Measurements from ENCODE around the gene GAS2L1. TPM values are rescaled to one million over a fixed set of nuclear protein-coding genes. Genes with fewer than 3 reads are reported as not detected.

The GAS2L1 gene
- total and polyA plus RNA-seq, 2 donors (not counting 3 experiments of a cell fraction or from before 2014, with no cell fraction given): 30.5 to 44.0 TPM

- H3K4me3 ChIP-seq (replicated peaks in 1 of 3; ENCODE audit: insufficient read depth in 1 of 3, low read depth in 1 of 3, low read length in 3 of 3): no peak overlapping the region
- BruUV-seq (replicated peaks): no TSS peak
- H2AFZ ChIP-seq (ENCODE audit: low read depth, low read length): no peak overlapping the region
- H3K9me3 ChIP-seq (replicated peaks; ENCODE audit: control insufficient read depth, insufficient read depth, low read length): no peaks in the 10 kb centered on the region
- FAIRE-seq (no peak), DNase-seq (ENCODE audit: low read depth, low spot score) (no peak)
- no peaks in the 10 kb centered on the region for H3K4me1 ChIP-seq (ENCODE audit: control insufficient read depth, extremely low read depth, insufficient read depth, low read length)
- dilution Hi-C loops (cut with MboI; ENCODE audit: extremely low pct_ligation_motif_present, low sequenced_read_pairs) (no loop called here), intact Hi-C loops (cut with micrococcal nuclease) (no loop called here)
- no peaks in the 10 kb centered on the region for H3K27me3 ChIP-seq (ENCODE audit: control insufficient read depth in 2 of 2, insufficient read depth in 2 of 2, low read length in 2 of 2)
- no peak overlapping the region for H3K27ac ChIP-seq (ENCODE audit: insufficient read depth, low read depth, low read length)
- TF ChIP-seq MYC (IDR thresholded peaks at IDR 0.05; ENCODE audit: low read depth, low read length) (no peak), GATA2 (IDR thresholded peaks at IDR 0.05; ENCODE audit: insufficient read depth, insufficient read length, low read depth, low read length) (no peak), MAX (IDR thresholded peaks at IDR 0.05; ENCODE audit: insufficient read depth, insufficient read length) (no peak), EZH2 (IDR thresholded peaks at IDR 0.05; ENCODE audit: borderline replicate concordance, low read depth, low read length, severe bottlenecking) (no peak), POLR2AphosphoS5 (IDR thresholded peaks at IDR 0.05; ENCODE audit: insufficient read depth, low read depth, low read length) (no peak)
- ChIA-PET CTCF (no interaction called here), POLR2A (interaction anchor here (0.7 kb wide), 1 partner anchor 21 kb away, joined by 3 read pairs; no protein-coding TSS in a partner anchor)
- H4K20me1 ChIP-seq (replicated peaks; ENCODE audit: control insufficient read depth, extremely low read depth, insufficient read depth, low read length): no peaks in the 10 kb centered on the region
- no peak overlapping the region for H3K4me2 ChIP-seq (ENCODE audit: insufficient read depth, low read length)
- no peaks in the 10 kb centered on the region for H3K9me1 ChIP-seq (replicated peaks; ENCODE audit: control insufficient read depth, extremely low read depth, insufficient read depth, low read length)
- peaks cover 13 to 76% of the 10 kb centered on the region in 2 experiments for H3K36me3 ChIP-seq (ENCODE audit: control insufficient read depth in 2 of 2, extremely low read depth in 1 of 2, insufficient read depth in 2 of 2, low read length in 2 of 2)
- no peak overlapping the region for H3K9ac ChIP-seq (replicated peaks; ENCODE audit: extremely low read depth, insufficient read depth, low read length)
- H3K79me2 ChIP-seq (ENCODE audit: control insufficient read depth, insufficient read depth, low read length): no peaks in the 10 kb centered on the region
Observed at GRCh38 chr22:29342577-29343312, 36.3 kb downstream of the GAS2L1 start.

DNA sequence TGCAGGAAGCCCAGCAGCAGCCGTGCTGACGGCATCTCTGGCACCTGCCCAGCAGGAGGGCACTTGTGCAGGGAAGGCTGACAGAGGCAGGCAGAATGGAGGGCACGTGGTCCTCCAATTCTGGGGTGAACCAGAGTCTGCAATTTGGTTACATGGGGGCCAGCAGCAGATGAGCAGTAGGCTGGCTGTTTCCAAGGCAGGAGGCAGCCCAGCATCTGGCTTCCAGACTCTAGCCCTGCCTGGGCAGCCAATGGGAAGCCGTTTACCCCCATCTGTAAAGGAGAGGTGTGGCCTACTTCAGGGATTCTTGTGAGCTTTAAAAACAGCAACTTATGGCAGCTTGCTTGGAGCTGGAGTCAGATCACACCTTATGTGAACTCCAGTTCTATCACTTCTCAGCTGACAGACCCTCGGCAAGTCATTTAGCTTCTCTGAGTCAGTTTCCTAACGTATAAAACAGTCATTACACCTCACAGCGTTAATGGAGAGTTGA lies 36.9 kb downstream of the GAS2L1 start:
- H3K9me3 ChIP-seq (replicated peaks; ENCODE audit: control insufficient read depth, insufficient read depth, low read length): no peaks in the 10 kb centered on the region
- dilution Hi-C loops (cut with MboI; ENCODE audit: extremely low pct_ligation_motif_present, low sequenced_read_pairs) (no loop called here), intact Hi-C loops (cut with micrococcal nuclease) (no loop called here)
- ChIA-PET CTCF (no interaction called here), POLR2A (no interaction called here)
- TF ChIP-seq FOS (IDR thresholded peaks at IDR 0.05; ENCODE audit: borderline replicate concordance, insufficient read depth, low read length) (no peak), JUN (IDR thresholded peaks at IDR 0.05; ENCODE audit: borderline replicate concordance, insufficient read depth, insufficient read length, low read depth) (no peak), POLR2A (IDR thresholded peaks at IDR 0.05; ENCODE audit: low read depth, low read length) (no peak), GATA2 (IDR thresholded peaks at IDR 0.05; ENCODE audit: insufficient read depth, insufficient read length, low read depth, low read length) (no peak), POLR2AphosphoS5 (IDR thresholded peaks at IDR 0.05; ENCODE audit: insufficient read depth, low read depth, low read length) (no peak), MAX (IDR thresholded peaks at IDR 0.05; ENCODE audit: insufficient read depth, insufficient read length) (no peak), MYC (IDR thresholded peaks at IDR 0.05; ENCODE audit: low read depth, low read length) (no peak)
- TF ChIP-seq, protein P1, sequence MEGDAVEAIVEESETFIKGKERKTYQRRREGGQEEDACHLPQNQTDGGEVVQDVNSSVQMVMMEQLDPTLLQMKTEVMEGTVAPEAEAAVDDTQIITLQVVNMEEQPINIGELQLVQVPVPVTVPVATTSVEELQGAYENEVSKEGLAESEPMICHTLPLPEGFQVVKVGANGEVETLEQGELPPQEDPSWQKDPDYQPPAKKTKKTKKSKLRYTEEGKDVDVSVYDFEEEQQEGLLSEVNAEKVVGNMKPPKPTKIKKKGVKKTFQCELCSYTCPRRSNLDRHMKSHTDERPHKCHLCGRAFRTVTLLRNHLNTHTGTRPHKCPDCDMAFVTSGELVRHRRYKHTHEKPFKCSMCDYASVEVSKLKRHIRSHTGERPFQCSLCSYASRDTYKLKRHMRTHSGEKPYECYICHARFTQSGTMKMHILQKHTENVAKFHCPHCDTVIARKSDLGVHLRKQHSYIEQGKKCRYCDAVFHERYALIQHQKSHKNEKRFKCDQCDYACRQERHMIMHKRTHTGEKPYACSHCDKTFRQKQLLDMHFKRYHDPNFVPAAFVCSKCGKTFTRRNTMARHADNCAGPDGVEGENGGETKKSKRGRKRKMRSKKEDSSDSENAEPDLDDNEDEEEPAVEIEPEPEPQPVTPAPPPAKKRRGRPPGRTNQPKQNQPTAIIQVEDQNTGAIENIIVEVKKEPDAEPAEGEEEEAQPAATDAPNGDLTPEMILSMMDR (IDR thresholded peaks at IDR 0.05; ENCODE audit: extremely low read depth in 1 of 2, insufficient read depth in 1 of 2, low read depth in 1 of 2, low read length in 2 of 2): no peak
- no peaks in the 10 kb centered on the region for H4K20me1 ChIP-seq (replicated peaks; ENCODE audit: control insufficient read depth, extremely low read depth, insufficient read depth, low read length)
- H2AFZ ChIP-seq (ENCODE audit: low read depth, low read length): no peak overlapping the region
- BruUV-seq (replicated peaks): no TSS peak
- no peak overlapping the region for H3K27ac ChIP-seq (ENCODE audit: insufficient read depth, low read depth, low read length)
- no peaks in the 10 kb centered on the region for H3K9me1 ChIP-seq (replicated peaks; ENCODE audit: control insufficient read depth, extremely low read depth, insufficient read depth, low read length)
- H3K9ac ChIP-seq (replicated peaks; ENCODE audit: extremely low read depth, insufficient read depth, low read length): no peak overlapping the region
- H3K36me3 ChIP-seq (ENCODE audit: control insufficient read depth in 2 of 2, extremely low read depth in 1 of 2, insufficient read depth in 2 of 2, low read length in 2 of 2): peaks cover 15 to 76% of the 10 kb centered on the region in 2 experiments
- DNase-seq (ENCODE audit: low read depth, low spot score) (no peak), FAIRE-seq (no peak)
- H3K27me3 ChIP-seq (ENCODE audit: control insufficient read depth in 2 of 2, insufficient read depth in 2 of 2, low read length in 2 of 2): no peaks in the 10 kb centered on the region
- H3K4me1 ChIP-seq (ENCODE audit: control insufficient read depth, extremely low read depth, insufficient read depth, low read length): no peaks in the 10 kb centered on the region
- H3K4me3 ChIP-seq (replicated peaks in 1 of 3; ENCODE audit: insufficient read depth in 1 of 3, low read depth in 1 of 3, low read length in 3 of 3): no peak overlapping the region
- H3K4me2 ChIP-seq (ENCODE audit: insufficient read depth, low read length): no peak overlapping the region
- H3K79me2 ChIP-seq (ENCODE audit: control insufficient read depth, insufficient read depth, low read length): no peaks in the 10 kb centered on the region
